ENCODE measurements around the gene AVP.
"Not testable (repeated sequence)": the region's sequence is repeated elsewhere in the genome, so short reads cannot be mapped to it uniquely, and the experiment has no call there.

The AVP gene

GRCh38 chr20:3081641-3082040 is 2.9 kb downstream of the AVP start:
- peaks cover 37% of the 10 kb centered on the region for H3K27me3 ChIP-seq
- H3K4me1 ChIP-seq, result no peaks in the 10 kb centered on the region
- H3K9me3 ChIP-seq, result no peaks in the 10 kb centered on the region
- no peak for TF ChIP-seq CTCF (IDR thresholded peaks at IDR 0.05; ENCODE audit: low read depth, low read length)
- no peaks in the 10 kb centered on the region for H3K36me3 ChIP-seq
- H3K4me3 ChIP-seq (ENCODE audit: low read depth, low read length), result no peak overlapping the region
- DNase-seq, result no peak

GRCh38 chr20:3080939-3081388 is 3.6 kb downstream of the AVP start:
- TF ChIP-seq CTCF (IDR thresholded peaks at IDR 0.05; ENCODE audit: low read depth, low read length), result no peak
- DNase-seq, result no peak
- H3K9me3 ChIP-seq, result no peaks in the 10 kb centered on the region
- no peaks in the 10 kb centered on the region for H3K4me1 ChIP-seq
- no peaks in the 10 kb centered on the region for H3K36me3 ChIP-seq
- H3K27me3 ChIP-seq, result peaks cover 37% of the 10 kb centered on the region
- no peak overlapping the region for H3K4me3 ChIP-seq (ENCODE audit: low read depth, low read length)

GRCh38 chr20:3077618-3078134 is 6.8 kb downstream of the AVP start:
- no peak for TF ChIP-seq CTCF (IDR thresholded peaks at IDR 0.05; ENCODE audit: low read depth, low read length)
- Histone ChIP-seq H3K9me3 (no peaks in the 10 kb centered on the region; the same call in 1 of the 2 replicates), H3K4me1 (no peaks in the 10 kb centered on the region), H3K4me3 (ENCODE audit: low read depth, low read length) (no peak overlapping the region), H3K27me3 (peaks cover 27% of the 10 kb centered on the region), H3K36me3 (no peaks in the 10 kb centered on the region)
- no peak for DNase-seq

GRCh38 chr20:3075315-3075714 is 9.2 kb downstream of the AVP start:
- peaks cover 14% of the 10 kb centered on the region for H3K27me3 ChIP-seq
- DNase-seq; H3K4me3 ChIP-seq (ENCODE audit: low read depth, low read length); H3K4me1 ChIP-seq; H3K36me3 ChIP-seq; H3K9me3 ChIP-seq: not testable (repeated sequence)

- Histone ChIP-seq H3K27me3 (peaks cover 14% of the 10 kb centered on the region), H3K36me3 (no peaks in the 10 kb centered on the region), H3K9me3 (no peaks in the 10 kb centered on the region; the same call in 1 of the 2 replicates), H3K4me3 (ENCODE audit: low read depth, low read length) (no peak overlapping the region), H3K4me1 (no peaks in the 10 kb centered on the region)
- DNase-seq, result no peak
- TF ChIP-seq CTCF (IDR thresholded peaks at IDR 0.05; ENCODE audit: low read depth, low read length), result no peak
Measured at GRCh38 chr20:3074812-3075211, 9.7 kb downstream of the AVP start.

- H3K27me3 ChIP-seq; H3K36me3 ChIP-seq; DNase-seq; H3K4me1 ChIP-seq; H3K4me3 ChIP-seq (ENCODE audit: low read depth, low read length); H3K9me3 ChIP-seq: not testable (repeated sequence)
Measured at GRCh38 chr20:3073251-3073643, 11.3 kb downstream of the AVP start.

- DNase-seq, result no peak
- no peaks in the 10 kb centered on the region for H3K36me3 ChIP-seq
- peaks cover 6% of the 10 kb centered on the region; the same call in 1 of the 2 replicates for H3K27me3 ChIP-seq
- H3K4me3 ChIP-seq (ENCODE audit: low read depth, low read length), result no peak overlapping the region
- no peaks in the 10 kb centered on the region; the same call in 1 of the 2 replicates for H3K9me3 ChIP-seq
- TF ChIP-seq CTCF (IDR thresholded peaks at IDR 0.05; ENCODE audit: low read depth, low read length), result no peak
- H3K4me1 ChIP-seq, result no peaks in the 10 kb centered on the region
Measured at GRCh38 chr20:3072530-3073250, 11.8 kb downstream of the AVP start.

All from BE2C (cell line).